T-helper 2 cell treated with Interferon-gamma antibody and Interleukin-4, amounts not matched to agents 5 μg/mL and 100 μg/mL, for 36 hours (primary cell): ENCODE data around the gene TRAPPC6A.

Experiments used
- DNase-seq: peaks from one replicate; pipeline ENCODE4 v3.0.0; 2021; ENCODE audit warnings: low spot score
- H3K27ac Mint-ChIP-seq: one replicate; pipeline ENCODE4 v1.8.0; 2021; ENCODE audit warnings: mild to moderate bottlenecking, mixed read lengths
- H3K27me3 Mint-ChIP-seq: one replicate; pipeline ENCODE4 v1.8.0; 2021; ENCODE audit warnings: low read depth, mixed read lengths
- H3K36me3 Mint-ChIP-seq: one replicate; pipeline ENCODE4 v1.8.0; 2021; ENCODE audit warnings: low read depth, mixed read lengths
- H3K4me1 Mint-ChIP-seq: one replicate; pipeline ENCODE4 v1.8.0; 2021; ENCODE audit warnings: low read depth, mixed read lengths
- H3K4me3 Mint-ChIP-seq: one replicate; pipeline ENCODE4 v1.8.0; 2022; ENCODE audit warnings: mild to moderate bottlenecking, moderate library complexity, mixed read lengths
- H3K9me3 Mint-ChIP-seq: one replicate; pipeline ENCODE4 v1.8.0; 2021; ENCODE audit warnings: mixed read lengths

TRAPPC6A gene

GRCh38 chr19:45178262-45179071 lies 430 bp upstream of the TRAPPC6A start, which contains the start of gene BLOC1S3:
Gene BLOC1S3 (plus strand): TSS chr19:45178784. CDS start chr19:45179297, 513 bp downstream.
- no peaks in the 10 kb centered on the region for H3K9me3 Mint-ChIP-seq
- H3K36me3 Mint-ChIP-seq, result peaks cover 15% of the 10 kb centered on the region
- DNase-seq, result peak; percentile 100
- H3K4me3 Mint-ChIP-seq, result peak within 1 kb of the TSS; percentile 95
- H3K27me3 Mint-ChIP-seq, result no peaks in the 10 kb centered on the region
- H3K27ac Mint-ChIP-seq, result peak within 1 kb of the TSS; percentile 98
- H3K4me1 Mint-ChIP-seq, result peaks cover 20% of the 10 kb centered on the region

- no peak for DNase-seq
- no peaks in the 10 kb centered on the region for H3K27me3 Mint-ChIP-seq
- no peaks in the 10 kb centered on the region for H3K9me3 Mint-ChIP-seq
- peaks cover 10% of the 10 kb centered on the region for H3K36me3 Mint-ChIP-seq
- peaks cover 28% of the 10 kb centered on the region for H3K4me1 Mint-ChIP-seq
- peak overlapping the region; percentile 69 for H3K27ac Mint-ChIP-seq
- peak overlapping the region; percentile 65 for H3K4me3 Mint-ChIP-seq
Measured at GRCh38 chr19:45175515-45176345, 2.3 kb downstream of the TRAPPC6A start.

- Mint-ChIP-seq H3K27me3 (no peaks in the 10 kb centered on the region), H3K36me3 (peaks cover 11% of the 10 kb centered on the region), H3K4me3 (no peak overlapping the region), H3K27ac (no peak overlapping the region), H3K9me3 (no peaks in the 10 kb centered on the region), H3K4me1 (peaks cover 31% of the 10 kb centered on the region)
- DNase-seq, result no peak
Measured at GRCh38 chr19:45173816-45174215, 4.2 kb downstream of the TRAPPC6A start.

GRCh38 chr19:45172611-45173208 lies 5.3 kb downstream of the TRAPPC6A start:
- H3K9me3 Mint-ChIP-seq, result no peaks in the 10 kb centered on the region
- H3K36me3 Mint-ChIP-seq, result peaks cover 11% of the 10 kb centered on the region
- H3K4me1 Mint-ChIP-seq, result peaks cover 31% of the 10 kb centered on the region
- H3K27me3 Mint-ChIP-seq, result no peaks in the 10 kb centered on the region
- peak overlapping the region; percentile 71 for H3K4me3 Mint-ChIP-seq
- H3K27ac Mint-ChIP-seq, result peak overlapping the region; percentile 74
- no peak for DNase-seq

- H3K9me3 Mint-ChIP-seq, result no peaks in the 10 kb centered on the region
- H3K27ac Mint-ChIP-seq, result peak overlapping the region; percentile 74
- no peaks in the 10 kb centered on the region for H3K27me3 Mint-ChIP-seq
- peak overlapping the region; percentile 71 for H3K4me3 Mint-ChIP-seq
- H3K36me3 Mint-ChIP-seq, result peaks cover 11% of the 10 kb centered on the region
- no peak for DNase-seq
- peaks cover 32% of the 10 kb centered on the region for H3K4me1 Mint-ChIP-seq
Measured at GRCh38 chr19:45172173-45172572, 5.9 kb downstream of the TRAPPC6A start.

- Mint-ChIP-seq H3K4me1 (peaks cover 35% of the 10 kb centered on the region), H3K36me3 (peaks cover 11% of the 10 kb centered on the region), H3K27ac (peak overlapping the region; percentile 97), H3K4me3 (peak overlapping the region; percentile 87), H3K9me3 (no peaks in the 10 kb centered on the region), H3K27me3 (no peaks in the 10 kb centered on the region)
- peak; percentile 59 for DNase-seq
Measured at GRCh38 chr19:45171211-45171623, 6.8 kb downstream of the TRAPPC6A start.

- peaks cover 10% of the 10 kb centered on the region for H3K36me3 Mint-ChIP-seq
- peaks cover 35% of the 10 kb centered on the region for H3K4me1 Mint-ChIP-seq
- H3K27ac Mint-ChIP-seq, result peak overlapping the region; percentile 97
- no peaks in the 10 kb centered on the region for H3K9me3 Mint-ChIP-seq
- H3K4me3 Mint-ChIP-seq, result peak overlapping the region; percentile 87
- H3K27me3 Mint-ChIP-seq, result no peaks in the 10 kb centered on the region
- DNase-seq, result no peak
Measured at GRCh38 chr19:45170146-45171106, 7.6 kb downstream of the TRAPPC6A start.

GRCh38 chr19:45169602-45170001 lies 8.4 kb downstream of the TRAPPC6A start:
- Mint-ChIP-seq H3K27me3 (no peaks in the 10 kb centered on the region), H3K4me1 (peaks cover 35% of the 10 kb centered on the region), H3K9me3 (no peaks in the 10 kb centered on the region), H3K36me3 (peaks cover 8% of the 10 kb centered on the region), H3K4me3 (no peak overlapping the region), H3K27ac (peak overlapping the region; percentile 65)
- DNase-seq, result no peak

- DNase-seq, result no peak
- H3K4me1 Mint-ChIP-seq, result peaks cover 38% of the 10 kb centered on the region
- no peaks in the 10 kb centered on the region for H3K27me3 Mint-ChIP-seq
- H3K4me3 Mint-ChIP-seq, result no peak overlapping the region
- H3K9me3 Mint-ChIP-seq, result no peaks in the 10 kb centered on the region
- peak overlapping the region; percentile 49 for H3K27ac Mint-ChIP-seq
- peaks cover 8% of the 10 kb centered on the region for H3K36me3 Mint-ChIP-seq
Measured at GRCh38 chr19:45168767-45169351, 9.2 kb downstream of the TRAPPC6A start.

- Mint-ChIP-seq H3K4me3 (no peak overlapping the region), H3K36me3 (peaks cover 8% of the 10 kb centered on the region), H3K4me1 (peaks cover 31% of the 10 kb centered on the region), H3K27ac (peak overlapping the region; percentile 63), H3K9me3 (no peaks in the 10 kb centered on the region), H3K27me3 (no peaks in the 10 kb centered on the region)
- DNase-seq, result no peak
Measured at GRCh38 chr19:45166723-45167252, 11.2 kb downstream of the TRAPPC6A start.

GRCh38 chr19:45164577-45165335 lies 13.3 kb downstream of the TRAPPC6A start:
- peak; percentile 81 for DNase-seq
- Mint-ChIP-seq H3K27ac (no peak overlapping the region), H3K4me1 (peaks cover 18% of the 10 kb centered on the region), H3K4me3 (no peak overlapping the region), H3K27me3 (peaks cover 3% of the 10 kb centered on the region), H3K36me3 (peaks cover 3% of the 10 kb centered on the region), H3K9me3 (no peaks in the 10 kb centered on the region)
